GM18870 (cell line): ENCODE data around the gene KIF26A.

Source experiments
- ATAC-seq: cut with Tn5 transposase; IDR thresholded peaks from one replicate; pipeline ENCODE4 v1.9.1; 2021; ENCODE audit warnings: moderate library complexity; ENCODE audit not compliant: unreplicated experiment

The KIF26A gene

DNA sequence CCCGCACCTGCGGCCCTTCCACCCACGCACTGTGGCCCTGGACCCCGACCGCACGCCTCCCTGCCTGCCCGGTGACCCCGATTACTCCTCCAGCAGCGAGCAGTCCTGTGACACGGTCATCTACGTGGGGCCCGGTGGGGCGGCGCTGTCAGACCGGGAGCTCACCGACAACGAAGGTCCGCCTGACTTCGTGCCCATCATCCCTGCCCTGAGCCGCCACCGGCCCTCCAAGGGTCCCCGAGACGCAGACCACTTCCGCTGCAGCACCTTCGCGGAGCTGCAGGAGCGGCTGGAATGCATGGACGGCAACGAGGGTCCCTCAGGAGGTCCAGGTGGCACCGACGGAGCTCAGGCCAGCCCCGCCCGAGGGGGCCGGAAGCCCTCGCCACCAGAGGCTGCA is 36.7 kb downstream of the KIF26A start:
- ATAC-seq: no peak

DNA sequence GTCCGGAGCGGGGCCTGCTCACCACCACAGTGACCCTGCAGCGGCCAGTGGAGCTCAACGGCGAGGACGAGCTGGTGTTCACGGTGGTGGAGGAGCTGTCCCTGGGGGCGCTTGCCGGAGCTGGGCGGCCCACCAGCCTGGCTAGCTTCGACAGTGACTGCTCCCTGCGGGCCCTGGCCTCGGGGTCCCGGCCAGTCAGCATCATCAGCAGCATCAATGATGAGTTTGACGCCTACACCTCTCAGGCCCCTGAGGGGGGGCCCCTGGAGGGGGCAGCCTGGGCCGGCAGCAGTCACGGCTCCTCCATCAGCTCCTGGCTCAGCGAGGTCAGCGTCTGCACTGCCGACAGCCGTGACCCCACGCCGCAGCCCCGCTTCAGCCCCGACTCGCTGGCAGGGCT is 37.4 kb downstream of the KIF26A start:
- ATAC-seq: no peak

DNA sequence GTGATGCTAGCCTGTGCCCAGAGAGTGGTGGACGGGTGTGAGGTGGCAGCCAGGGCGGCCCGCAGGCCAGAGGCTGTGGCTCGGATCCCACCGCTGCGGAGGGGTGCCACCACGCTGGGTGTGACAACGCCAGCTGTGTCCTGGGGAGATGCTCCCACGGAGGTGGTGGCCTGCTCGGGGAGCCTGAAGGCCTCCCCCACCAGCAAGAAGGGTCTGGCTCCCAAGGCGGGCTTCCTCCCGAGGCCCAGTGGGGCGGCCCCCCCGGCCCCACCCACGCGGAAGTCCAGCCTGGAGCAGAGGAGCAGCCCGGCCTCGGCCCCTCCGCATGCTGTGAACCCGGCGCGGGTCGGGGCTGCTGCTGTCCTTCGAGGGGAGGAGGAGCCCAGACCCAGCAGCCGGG is 38.2 kb downstream of the KIF26A start:
- ATAC-seq: no peak

DNA sequence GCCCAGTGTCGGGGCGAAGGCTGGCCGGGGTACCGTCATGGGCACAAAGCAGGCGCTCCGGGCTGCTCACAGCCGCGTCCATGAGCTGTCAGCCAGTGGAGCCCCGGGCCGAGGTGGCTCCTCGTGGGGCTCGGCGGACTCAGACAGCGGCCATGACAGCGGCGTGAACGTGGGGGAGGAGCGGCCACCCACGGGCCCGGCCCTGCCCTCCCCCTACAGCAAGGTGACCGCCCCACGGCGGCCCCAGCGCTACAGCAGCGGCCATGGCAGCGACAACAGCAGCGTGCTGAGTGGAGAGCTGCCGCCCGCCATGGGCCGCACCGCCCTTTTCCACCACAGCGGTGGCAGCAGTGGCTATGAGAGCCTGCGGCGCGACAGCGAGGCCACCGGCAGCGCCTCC is 39.0 kb downstream of the KIF26A start:
- no peak for ATAC-seq

DNA sequence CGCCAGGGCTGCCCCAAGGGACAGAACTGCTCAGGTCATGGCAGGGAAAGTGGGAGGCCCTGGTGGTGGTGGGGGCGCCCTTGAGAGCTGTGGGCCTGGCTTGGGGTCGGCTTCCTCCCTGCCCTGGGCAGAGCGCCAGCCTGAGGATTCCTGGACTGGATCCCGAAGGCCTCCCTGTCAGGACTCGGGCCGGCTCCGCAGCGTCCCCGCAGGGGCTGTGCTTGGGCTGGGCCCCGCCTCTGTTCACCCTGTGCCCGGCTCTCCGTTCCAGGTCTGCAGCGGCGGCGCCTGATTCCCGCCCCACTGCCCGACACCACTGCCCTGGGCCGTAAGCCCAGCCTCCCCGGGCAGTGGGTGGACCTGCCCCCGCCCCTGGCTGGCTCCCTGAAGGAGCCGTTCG is 39.9 kb downstream of the KIF26A start:
- ATAC-seq: no peak

DNA sequence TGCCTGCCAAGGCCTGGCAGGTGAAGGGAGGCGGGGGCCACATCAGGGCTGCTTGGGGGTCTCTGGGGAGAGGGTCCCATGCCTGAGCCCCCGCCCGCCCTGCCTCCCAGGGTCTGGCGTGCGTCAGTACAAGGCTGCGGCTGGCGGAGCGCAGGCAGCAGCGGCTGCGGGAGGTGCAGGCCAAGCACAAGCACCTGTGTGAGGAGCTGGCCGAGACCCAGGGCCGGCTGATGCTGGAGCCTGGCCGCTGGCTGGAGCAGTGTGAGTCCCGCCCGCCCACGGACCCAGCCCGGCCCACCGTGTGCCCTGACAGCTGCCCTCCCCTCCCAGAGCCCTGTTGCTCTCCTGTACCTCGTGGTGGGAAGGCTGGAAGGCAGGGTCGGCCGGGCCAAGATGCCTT is 40.7 kb downstream of the KIF26A start:
- no peak for ATAC-seq

DNA sequence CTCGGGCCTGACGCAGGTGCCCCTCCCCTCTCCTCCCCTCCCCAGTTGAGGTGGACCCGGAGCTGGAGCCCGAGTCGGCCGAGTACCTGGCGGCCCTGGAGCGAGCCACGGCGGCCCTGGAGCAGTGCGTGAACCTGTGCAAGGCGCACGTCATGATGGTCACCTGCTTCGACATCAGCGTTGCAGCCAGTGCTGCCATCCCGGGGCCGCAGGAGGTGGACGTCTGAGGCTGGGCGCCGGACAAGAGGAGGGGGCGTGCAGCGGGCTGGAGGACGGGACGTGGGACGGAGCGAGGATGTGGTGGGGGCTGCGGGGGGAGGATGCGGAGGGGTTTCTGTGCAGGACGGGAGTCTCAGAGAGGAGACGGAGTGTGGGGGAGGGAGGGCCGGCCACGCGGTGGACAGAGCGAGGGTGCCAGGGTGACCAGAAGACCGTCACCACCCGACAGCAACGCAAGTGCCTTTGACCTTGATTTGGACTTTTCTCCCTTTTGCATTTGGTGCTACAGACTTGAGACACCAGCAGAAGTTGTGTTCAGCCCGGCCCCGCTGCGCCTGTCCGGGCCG is 41.3 kb downstream of the KIF26A start:
- ATAC-seq: no peak

DNA sequence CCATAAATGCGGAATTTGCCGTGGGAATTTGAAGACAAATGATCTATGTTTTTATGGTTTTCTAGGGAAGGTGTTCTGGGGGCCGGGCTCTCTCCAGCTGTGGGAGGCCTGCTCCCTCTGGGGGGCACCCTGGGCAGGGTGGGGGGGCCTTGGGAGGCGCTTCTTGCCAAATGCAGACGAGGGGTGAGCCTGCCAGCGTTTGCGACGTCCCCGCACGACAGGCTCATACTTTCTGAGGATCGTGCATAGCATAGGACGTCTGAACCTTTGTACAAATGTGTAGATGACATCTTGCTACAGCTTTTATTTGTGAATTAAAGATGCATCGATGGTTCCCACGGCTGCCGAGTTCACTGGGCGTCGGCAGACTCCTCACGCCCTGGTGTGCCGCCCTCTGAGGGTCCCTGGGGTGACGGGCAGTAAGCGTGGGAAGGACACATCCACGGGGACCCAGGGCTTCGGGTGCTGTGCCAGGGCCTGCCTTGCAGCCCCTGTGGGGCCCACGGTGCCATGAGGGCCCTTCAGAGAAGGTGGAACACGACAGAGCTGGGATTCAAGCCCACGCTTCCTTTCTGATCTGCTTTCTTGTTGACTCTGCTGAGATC is 42.3 kb downstream of the KIF26A start:
- no peak for ATAC-seq

DNA sequence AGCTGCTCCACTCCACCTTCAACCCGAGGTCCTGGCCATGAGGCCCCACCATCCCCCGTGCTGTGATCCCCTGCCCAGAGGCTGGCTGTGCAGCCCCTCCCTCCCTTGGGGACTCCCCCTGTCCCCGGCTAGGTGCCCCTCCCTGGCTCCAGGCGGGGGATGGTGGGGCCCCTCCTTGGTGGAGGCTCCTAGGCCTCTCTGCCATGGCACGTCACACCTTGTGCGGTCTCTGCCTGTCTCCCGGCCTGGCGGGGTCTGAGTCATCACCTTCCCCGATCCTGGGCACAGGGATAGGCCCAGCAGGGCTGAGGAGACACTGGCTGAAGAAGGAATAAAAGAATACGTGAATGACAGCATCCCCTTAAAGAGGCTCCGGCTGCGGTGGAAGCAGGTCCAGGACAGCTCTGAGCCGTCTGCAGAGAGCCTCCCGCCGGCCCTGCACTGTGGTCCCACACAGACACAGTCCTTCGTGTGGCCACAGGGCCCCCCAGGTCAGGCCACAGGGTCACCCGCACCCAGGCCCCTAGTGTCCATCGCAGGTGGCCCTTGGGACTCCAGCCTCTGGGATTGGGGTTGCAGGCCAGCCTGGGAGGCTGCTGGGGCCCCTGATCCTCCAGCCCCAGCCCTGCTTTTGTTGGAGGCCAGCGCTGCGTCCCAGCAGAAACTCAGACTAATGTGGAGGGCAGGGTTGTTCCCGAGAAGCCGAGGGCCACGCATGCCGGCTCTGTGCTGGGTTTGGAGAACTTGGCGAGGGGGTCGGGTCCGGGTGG is 43.6 kb downstream of the KIF26A start:
- no peak for ATAC-seq

DNA sequence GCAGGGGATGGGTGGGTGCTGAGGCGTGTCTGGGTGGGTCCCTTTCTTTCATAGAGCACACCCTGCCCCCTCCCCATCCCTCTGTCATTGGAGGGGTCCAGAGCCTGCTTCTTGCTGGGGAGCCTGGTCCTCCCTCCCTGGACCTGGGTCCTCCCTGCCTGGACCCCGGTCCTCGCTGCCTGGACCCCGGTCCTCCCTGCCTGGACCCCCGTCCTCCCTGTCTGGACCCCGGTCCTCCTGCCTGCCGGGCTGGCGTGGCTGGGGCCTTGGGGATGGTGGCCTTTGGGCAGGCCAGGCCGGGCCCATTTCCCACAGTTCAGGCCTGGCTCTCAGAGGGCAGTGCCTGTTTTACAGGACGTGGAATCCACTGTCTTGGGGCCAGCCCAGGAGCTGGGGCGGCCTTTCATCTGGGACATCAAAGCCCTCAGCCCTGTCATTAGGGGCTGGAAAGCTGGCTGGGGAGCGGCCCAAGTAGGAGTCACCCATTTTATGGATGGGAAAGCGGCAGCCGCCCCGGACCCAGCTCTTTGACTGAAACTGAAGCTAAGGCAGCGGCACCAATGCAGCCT is 44.6 kb downstream of the KIF26A start:
- ATAC-seq: no peak

DNA sequence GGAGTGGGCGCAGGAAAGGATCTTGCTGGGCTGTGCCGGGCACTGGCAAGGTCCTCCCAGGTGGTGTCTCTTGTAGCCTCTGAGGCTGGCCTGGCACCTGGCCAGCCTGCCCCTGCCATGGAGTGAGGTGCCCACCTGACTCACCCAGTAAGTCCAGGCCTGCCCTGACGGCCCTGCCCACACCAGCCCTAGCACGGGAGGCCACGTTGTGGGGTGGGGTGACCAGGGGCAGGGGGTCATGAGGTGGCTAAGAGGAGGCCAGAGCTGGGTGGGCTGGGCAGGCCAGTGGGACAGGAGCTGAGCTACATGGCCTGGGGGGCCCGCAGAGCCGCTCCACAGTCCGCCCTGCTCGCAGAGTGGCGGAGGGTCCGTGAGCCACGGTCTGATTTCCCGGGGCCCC is 45.4 kb downstream of the KIF26A start:
- no peak for ATAC-seq

DNA sequence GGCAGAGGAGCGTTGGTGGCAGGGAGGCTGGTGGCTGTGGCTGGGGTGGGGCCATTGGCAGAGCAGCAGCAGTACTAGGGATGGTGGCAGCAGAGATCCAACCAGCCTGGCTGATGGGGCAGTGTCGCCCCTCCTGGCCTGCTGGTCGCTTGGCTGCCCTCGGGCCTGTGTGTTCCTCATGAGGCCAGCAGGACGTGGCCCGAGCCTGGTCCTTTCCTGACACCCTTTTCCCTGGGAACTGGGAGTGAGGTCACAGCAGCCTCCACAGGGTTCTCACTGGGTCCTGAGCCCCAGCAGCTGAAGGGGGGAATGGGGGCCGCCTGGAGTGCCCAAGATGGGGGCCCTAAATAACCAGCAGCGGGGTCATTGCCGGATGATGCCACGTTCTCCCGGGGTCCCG is 46.1 kb downstream of the KIF26A start:
- no peak for ATAC-seq

DNA sequence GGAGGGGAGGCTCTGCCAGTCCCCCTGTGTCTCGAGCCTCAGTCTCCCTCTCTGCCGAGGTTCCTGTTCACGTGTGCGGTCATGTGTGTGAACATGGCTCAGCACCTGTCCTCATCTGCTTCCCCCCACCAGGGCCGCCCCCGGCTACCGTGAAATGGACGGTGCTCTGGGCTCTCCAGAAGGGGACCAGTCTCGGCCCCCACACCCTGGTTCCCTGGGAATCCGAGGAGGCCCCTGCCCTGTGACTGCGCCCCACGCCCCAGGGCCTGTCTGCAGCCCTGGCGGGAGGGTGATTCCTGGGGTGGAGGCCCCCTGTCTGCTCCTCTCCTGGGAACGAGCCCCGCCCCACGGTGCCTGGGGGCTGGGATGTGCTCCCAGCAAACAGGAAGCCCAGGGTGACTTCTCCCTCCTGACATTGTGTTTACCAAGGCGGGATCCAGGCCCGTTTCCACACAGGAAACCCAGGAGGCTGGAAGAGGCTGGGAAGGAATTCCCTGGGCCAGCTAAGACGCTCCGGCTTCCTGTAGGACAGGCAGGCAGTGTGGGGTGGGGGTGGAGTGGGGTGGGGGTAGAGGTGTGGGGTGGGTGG is 46.6 kb downstream of the KIF26A start:
- no peak for ATAC-seq

DNA sequence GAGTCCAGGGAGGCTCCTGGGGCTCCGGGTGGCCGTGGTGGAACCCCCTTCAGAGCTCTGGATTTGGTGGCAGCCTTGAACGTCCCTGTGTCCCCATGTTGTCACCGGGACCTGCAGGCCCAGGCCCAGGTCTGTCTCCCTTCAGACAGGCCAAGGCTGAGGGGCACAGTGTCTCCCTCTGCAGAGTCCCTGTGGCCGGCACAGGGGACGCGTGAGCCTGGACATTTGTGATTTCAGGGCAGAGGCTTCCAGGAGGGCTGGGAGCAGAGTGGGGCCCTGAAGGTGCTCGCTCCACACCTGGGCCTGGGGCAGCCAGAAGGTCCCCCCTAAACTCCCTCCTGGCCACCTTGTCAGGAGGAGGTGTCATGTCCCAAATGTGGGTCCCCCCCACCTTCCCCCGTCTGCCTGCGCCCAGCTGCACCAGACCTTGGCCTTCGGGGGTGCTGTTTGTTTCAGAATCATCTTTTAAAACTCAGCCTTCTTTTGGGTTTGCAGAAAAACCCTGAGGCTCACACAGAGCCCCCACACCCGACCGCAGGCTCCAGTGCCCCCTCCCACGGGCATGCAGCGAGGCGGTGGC is 47.6 kb downstream of the KIF26A start:
- ATAC-seq: no peak

DNA sequence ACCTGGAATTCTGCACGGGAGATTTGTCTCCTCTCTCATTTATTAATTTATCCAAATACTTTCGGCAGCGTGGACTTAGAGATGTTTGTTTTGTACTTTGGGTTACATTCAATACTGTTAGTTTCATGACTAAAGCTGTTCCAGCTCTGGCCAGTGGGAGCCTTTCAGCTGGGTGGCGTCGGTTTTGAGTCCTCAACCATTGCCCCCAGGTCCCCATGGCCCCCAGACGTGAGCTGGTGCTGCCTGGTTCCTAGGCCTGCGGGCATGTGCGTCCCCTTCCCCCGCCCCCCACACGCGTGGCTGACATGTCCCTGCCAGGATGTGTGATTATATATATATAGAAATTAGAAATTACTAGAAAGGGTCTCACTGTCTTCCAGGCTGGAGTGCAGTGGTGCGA is 48.2 kb downstream of the KIF26A start:
- no peak for ATAC-seq

DNA sequence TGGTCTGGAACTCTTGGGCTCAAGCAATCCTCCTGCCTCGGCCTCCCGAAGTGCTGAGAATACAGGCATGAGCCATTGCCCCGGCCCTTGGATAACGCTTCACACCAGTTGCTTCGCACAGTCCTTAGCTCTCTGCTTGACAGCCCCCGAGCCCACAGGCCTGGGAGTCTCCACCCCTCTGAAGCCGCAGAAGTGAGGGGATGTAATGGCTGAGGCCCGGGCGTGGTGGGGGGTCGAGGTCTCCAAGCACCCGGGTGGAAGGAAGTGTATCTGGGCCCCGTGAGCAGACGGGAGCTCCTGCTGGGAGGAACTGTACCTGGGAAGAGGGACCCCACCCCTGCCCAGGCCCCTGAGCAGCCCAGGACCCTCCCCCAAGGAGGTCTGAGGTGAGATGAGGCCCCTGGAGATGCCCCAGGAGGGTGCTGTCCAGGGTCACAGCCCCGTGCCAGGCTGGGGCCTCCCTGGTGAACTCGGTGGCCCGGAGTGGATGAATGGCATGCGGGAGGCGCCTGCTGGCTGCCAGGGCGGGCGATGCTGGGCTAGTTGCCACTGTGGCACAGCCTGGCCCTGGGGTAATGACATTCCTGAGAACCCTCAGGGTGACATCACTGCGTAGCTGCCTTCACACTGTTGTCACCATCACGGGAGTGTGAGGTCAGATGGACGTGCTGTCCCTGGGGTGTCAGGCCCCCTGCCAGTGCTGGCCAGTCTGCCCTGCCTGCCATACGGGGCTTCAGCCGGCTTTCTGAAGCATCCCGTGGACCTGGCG is 48.9 kb downstream of the KIF26A start:
- no peak for ATAC-seq

DNA sequence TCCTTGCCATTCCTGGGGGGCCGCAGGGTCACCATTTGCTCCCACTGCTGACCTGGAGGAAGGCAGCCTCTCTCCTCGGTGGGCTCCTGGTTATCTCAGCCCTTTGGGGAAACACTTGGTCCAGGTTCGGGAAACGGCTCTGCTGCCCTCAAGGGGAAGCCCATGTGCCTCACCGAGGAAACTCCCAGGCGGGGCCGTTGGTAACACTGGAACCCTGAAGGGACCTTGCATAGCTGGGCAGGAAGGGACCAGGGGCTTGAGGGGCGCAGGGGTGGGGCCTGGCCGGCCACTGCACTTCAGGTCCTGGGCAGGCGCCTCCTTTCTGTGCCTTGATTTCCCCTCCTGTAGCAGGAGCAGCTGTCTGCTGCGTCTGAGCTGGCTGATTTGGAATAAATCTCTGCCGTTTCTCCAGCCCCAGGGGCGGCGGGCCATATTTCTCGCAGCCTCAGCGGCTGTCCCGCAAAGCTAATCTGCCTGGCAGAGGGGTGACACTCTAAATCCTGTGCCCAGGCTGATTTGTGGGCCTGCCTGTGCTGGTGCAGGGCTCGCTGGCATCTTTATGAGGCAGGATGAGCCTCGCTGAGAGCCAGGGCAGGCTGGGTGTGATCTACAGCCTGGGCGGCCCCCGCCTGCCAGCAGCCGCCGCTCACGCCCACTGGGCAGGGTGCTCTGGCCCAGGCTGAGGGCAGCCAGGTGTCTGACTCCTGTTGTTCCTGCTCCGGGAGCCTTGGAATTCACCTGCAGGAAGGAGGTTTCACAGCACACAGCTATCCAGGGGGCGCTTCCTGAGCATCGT is 49.7 kb downstream of the KIF26A start:
- ATAC-seq: no peak

DNA sequence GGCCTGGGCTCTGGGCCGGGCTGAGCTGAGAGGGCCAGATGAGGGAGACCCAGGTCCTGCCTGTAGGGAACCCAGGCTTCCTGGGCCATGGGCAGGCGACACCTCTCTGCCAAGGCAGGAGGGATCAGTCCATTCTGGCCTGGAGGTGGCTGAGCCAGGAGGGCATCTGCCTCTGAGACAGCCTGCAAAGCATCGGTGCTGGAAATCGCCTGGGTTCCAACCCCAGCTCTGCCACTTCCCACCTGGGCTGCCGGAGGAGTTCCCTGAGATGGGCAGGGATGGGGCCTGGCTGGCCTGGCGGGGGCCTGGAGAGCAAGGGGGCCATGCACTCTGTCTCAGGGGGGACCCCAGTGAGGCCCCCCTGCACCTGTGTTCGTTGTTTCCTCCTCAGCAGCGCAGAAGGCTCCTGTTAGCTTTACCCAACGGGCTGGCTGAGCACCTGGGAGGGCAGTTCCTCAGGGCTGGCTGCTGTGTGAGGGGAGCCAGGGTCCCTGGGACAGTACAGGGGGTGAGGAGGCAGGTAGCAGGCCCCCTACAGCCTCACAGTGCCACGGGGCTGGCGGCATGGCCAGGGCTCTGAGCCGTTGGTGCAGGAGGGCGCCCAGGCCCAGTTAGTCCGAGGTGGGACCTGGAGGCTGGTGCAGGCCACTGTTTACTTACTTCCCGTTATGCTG is 50.5 kb downstream of the KIF26A start:
- no peak for ATAC-seq

DNA sequence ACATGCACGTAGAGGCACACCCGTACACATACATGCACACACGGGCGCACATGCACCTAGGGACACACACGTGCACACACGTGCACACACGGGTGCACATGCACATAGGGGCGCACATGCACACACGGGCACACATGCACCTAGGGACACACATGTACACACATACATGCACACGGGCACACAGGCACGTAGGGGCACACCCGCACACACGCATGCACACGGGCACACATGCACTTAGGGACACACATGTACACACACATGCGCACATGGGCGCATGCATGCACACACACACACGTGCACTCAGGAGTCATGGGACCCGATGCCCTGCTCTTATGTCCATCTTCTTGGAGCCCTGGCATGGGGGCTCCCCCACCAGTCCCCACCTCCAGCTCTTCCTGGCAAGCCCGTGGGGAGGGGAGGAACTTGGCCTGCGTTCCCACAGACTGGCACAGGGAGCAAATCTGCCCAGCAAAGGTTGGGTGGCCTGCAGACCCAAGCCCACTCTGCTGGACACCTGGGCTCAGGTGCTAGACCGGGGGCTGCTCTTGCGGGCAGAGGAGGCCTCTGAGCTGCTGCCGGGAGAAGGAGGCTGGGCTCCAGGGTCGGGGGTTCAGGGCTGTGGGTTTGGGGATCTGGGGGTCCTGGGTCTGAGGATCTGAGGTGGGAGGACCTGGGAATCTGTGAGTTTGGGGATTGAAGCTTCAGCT is 51.4 kb downstream of the KIF26A start:
- no peak for ATAC-seq
